ENCODE data around the gene APLN. TPM values are rescaled to one million over a fixed set of nuclear protein-coding genes. Genes with fewer than 3 reads are reported as not detected.

Gene APLN
- total RNA-seq, 2 donors from 2014 or later = 1.1 to 1.8 TPM

DNA sequence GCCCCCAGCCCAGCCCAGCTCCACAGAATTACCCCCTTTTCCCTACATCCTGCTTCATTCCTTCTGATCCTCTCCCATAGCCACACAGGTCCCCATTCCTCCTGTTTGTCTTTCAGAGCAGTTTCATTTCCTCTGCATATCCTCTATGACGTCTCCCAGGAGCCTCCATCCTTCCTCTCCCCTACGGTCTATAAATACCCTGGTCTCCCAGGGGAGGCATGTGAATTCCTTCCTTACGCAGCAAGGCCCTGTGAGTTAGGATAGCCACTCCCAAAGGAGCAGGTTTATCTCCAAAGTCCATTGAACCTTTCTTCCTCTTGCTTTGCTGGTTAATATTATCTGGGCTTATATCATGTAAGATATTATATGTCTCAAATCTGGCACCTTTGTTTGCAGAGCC lies 8.4 kb upstream of the APLN start:
- Histone ChIP-seq H3K9me3 (no peaks in the 10 kb centered on the region), H3K4me1 (ENCODE audit: control insufficient read depth in 1 of 2, low read depth in 2 of 2) (peaks cover 10 to 21% of the 10 kb centered on the region in 2 donors), H3K36me3 (no peaks in the 10 kb centered on the region), H3K4me3 (no peak overlapping the region), H3K27ac (peak overlapping the region in 1 of 2 donors; percentile 32), H3K27me3 (replicated peaks; ENCODE audit: insufficient read depth) (no peaks in the 10 kb centered on the region)
- DNase-seq (ENCODE audit: low spot score) (no peak), ATAC-seq (ENCODE audit: insufficient number of reproducible peaks, low FRiP score, low read depth) (no peak)
- TF ChIP-seq, protein P1, sequence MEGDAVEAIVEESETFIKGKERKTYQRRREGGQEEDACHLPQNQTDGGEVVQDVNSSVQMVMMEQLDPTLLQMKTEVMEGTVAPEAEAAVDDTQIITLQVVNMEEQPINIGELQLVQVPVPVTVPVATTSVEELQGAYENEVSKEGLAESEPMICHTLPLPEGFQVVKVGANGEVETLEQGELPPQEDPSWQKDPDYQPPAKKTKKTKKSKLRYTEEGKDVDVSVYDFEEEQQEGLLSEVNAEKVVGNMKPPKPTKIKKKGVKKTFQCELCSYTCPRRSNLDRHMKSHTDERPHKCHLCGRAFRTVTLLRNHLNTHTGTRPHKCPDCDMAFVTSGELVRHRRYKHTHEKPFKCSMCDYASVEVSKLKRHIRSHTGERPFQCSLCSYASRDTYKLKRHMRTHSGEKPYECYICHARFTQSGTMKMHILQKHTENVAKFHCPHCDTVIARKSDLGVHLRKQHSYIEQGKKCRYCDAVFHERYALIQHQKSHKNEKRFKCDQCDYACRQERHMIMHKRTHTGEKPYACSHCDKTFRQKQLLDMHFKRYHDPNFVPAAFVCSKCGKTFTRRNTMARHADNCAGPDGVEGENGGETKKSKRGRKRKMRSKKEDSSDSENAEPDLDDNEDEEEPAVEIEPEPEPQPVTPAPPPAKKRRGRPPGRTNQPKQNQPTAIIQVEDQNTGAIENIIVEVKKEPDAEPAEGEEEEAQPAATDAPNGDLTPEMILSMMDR (IDR thresholded peaks at IDR 0.05) = no peak

DNA sequence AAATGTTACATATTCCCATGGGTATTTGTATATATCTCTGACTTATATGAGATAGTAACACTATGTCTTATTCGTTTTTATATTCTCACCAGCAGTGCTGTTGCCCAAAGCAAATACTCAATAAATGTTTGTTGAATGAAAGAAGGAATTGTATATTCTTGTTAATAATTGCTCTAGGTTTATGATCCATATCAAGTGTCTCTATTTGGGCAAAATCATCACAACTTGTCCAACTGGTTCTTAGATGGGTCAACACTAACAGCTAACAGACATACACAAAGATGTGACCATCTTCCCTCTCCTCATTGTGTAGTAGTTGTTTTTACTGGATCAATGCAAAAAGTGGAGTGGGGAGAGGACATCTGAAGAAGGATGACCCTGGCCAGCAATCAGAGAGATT lies 6.6 kb upstream of the APLN start:
- Histone ChIP-seq H3K27ac (no peak overlapping the region), H3K4me1 (ENCODE audit: control insufficient read depth in 1 of 2, low read depth in 2 of 2) (peaks cover 10 to 21% of the 10 kb centered on the region in 2 donors), H3K4me3 (no peak overlapping the region), H3K36me3 (no peaks in the 10 kb centered on the region), H3K9me3 (no peaks in the 10 kb centered on the region), H3K27me3 (replicated peaks; ENCODE audit: insufficient read depth) (no peaks in the 10 kb centered on the region)
- DNase-seq (ENCODE audit: low spot score) (no peak), ATAC-seq (ENCODE audit: insufficient number of reproducible peaks, low FRiP score, low read depth) (no peak)
- TF ChIP-seq, protein P1 (IDR thresholded peaks at IDR 0.05) = no peak

DNA sequence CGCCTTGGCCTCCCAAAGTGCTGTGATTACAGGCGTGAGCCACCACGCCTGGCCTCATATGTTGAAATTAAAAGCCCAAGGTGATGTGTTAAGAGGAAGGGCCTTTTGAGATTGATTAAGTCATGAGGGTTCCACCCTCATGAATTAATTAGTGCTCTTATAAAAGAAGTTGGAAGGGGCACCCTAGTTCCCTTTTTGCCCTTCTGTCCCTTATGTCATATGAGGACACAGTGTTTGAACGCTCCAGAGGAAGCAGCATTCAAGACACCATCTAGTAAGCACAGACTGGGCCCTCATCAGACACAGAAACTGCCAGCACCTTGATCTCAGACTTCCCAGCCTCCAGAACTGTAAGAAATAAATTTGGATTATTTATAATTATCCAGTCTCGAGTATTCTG lies 5.1 kb upstream of the APLN start:
- Histone ChIP-seq H3K4me3 (no peak overlapping the region), H3K4me1 (ENCODE audit: control insufficient read depth in 1 of 2, low read depth in 2 of 2) (peaks cover under 1 to 12% of the 10 kb centered on the region in 2 donors), H3K27ac (no peak overlapping the region), H3K9me3 (no peaks in the 10 kb centered on the region), H3K36me3 (no peaks in the 10 kb centered on the region), H3K27me3 (replicated peaks; ENCODE audit: insufficient read depth) (no peaks in the 10 kb centered on the region)
- TF ChIP-seq, protein P1 (IDR thresholded peaks at IDR 0.05) = no peak
- no peak for ATAC-seq (ENCODE audit: insufficient number of reproducible peaks, low FRiP score, low read depth)
- no peak for DNase-seq (ENCODE audit: low spot score)

DNA sequence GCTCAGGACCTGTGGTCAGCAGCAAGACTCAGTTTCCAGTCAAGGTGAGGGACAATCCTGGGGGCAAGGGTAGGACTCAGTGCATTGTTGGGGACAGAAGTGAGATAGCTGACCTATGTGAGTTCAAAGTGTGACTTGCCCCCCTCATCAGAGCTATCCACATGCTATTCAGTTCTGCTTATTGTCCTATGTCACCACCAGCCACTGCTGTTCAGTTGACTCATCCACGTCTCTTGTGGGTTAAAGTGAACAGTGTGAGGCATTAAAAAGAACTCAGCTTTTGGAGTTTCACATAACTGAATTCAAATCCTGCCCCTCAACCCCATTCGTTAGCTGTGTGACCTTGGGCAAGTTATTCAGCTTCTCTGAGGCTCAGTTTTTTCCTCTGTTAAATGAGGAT lies 4.4 kb upstream of the APLN start:
- Histone ChIP-seq H3K4me1 (ENCODE audit: control insufficient read depth in 1 of 2, low read depth in 2 of 2) (peaks cover 0 to 12% of the 10 kb centered on the region in 2 donors), H3K4me3 (no peak overlapping the region), H3K27ac (no peak overlapping the region), H3K36me3 (no peaks in the 10 kb centered on the region), H3K9me3 (no peaks in the 10 kb centered on the region), H3K27me3 (replicated peaks; ENCODE audit: insufficient read depth) (no peaks in the 10 kb centered on the region)
- no peak for ATAC-seq (ENCODE audit: insufficient number of reproducible peaks, low FRiP score, low read depth)
- TF ChIP-seq, protein P1 (IDR thresholded peaks at IDR 0.05) = no peak
- DNase-seq (ENCODE audit: low spot score) = no peak

DNA sequence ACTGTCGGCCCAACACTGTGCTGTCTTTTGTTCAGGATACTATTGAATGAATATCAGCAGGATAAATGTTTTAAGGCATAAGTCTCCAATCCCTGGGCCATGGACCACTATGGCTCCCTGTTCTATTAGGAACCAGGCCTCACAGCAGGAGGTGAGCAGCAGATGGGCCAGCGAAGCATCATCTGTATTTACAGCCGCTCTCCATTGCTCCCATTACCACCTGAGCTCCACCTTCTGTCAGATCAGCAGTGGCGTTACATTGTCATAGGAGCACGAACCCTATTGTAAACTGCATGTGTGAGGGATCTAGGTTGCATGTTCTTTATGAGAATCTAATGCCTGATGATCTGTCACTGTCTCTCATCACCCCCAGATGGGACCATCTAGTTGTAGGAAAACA lies 3.7 kb upstream of the APLN start:
- Histone ChIP-seq H3K4me3 (no peak overlapping the region), H3K4me1 (ENCODE audit: control insufficient read depth in 1 of 2, low read depth in 2 of 2) (peaks cover 0 to 16% of the 10 kb centered on the region in 2 donors), H3K9me3 (no peaks in the 10 kb centered on the region), H3K27ac (no peak overlapping the region), H3K27me3 (replicated peaks; ENCODE audit: insufficient read depth) (no peaks in the 10 kb centered on the region), H3K36me3 (no peaks in the 10 kb centered on the region)
- no peak for ATAC-seq (ENCODE audit: insufficient number of reproducible peaks, low FRiP score, low read depth)
- TF ChIP-seq, protein P1 (IDR thresholded peaks at IDR 0.05) = no peak
- DNase-seq (ENCODE audit: low spot score) = no peak
